WTC11 (cell line): ENCODE data around the gene CDC25B. TPM values are rescaled to one million over a fixed set of nuclear protein-coding genes. Genes with fewer than 3 reads are reported as not detected.

Experiments
- ATF1 ChIP-seq: sonication (generic); formaldehyde crosslinking; IDR thresholded peaks from 2 replicates; pipeline ENCODE4 v1.8.1; 2023; ENCODE audit warnings: mild to moderate bottlenecking, moderate library complexity, missing genetic modification reagents
- CDX4 ChIP-seq: fragments of 250-450 bp; sonication (Bioruptor Pico); IDR thresholded peaks from 2 replicates; pipeline ENCODE4 v1.9.0; 2021; ENCODE audit warnings: moderate library complexity, mild to moderate bottlenecking, inconsistent platforms, borderline replicate concordance
- CREB1 ChIP-seq: sonication (generic); formaldehyde crosslinking; IDR thresholded peaks from 2 replicates; pipeline ENCODE4 v1.8.0; 2023; ENCODE audit warnings: mild to moderate bottlenecking, missing genetic modification reagents
- CREM ChIP-seq: sonication (generic); formaldehyde crosslinking; IDR thresholded peaks from 2 replicates; pipeline ENCODE4 v1.8.1; 2022; ENCODE audit warnings: mild to moderate bottlenecking, missing genetic modification reagents, moderate library complexity
- ELF4 ChIP-seq: sonication (generic); formaldehyde crosslinking; IDR thresholded peaks from 2 replicates; pipeline ENCODE4 v1.8.1; 2022; ENCODE audit warnings: low read depth, mild to moderate bottlenecking, moderate library complexity, missing genetic modification reagents
- ERG ChIP-seq: fragments of 250-450 bp; sonication (Bioruptor Pico); IDR thresholded peaks from 2 replicates; pipeline ENCODE4 v1.8.0; 2021; ENCODE audit warnings: mild to moderate bottlenecking
- ETV6 ChIP-seq: sonication (generic); formaldehyde crosslinking; IDR thresholded peaks from 2 replicates; pipeline ENCODE4 v1.8.1; 2022; ENCODE audit warnings: mild to moderate bottlenecking, missing genetic modification reagents
- FOXJ3 ChIP-seq: sonication (generic); formaldehyde crosslinking; IDR thresholded peaks from 2 replicates; pipeline ENCODE4 v1.9.0; 2021; ENCODE audit warnings: missing genetic modification reagents, mild to moderate bottlenecking, borderline replicate concordance
- FOXP1 ChIP-seq: sonication (generic); formaldehyde crosslinking; IDR thresholded peaks from 2 replicates; pipeline ENCODE4 v1.8.0; 2022; ENCODE audit warnings: missing genetic modification reagents, mild to moderate bottlenecking, moderate library complexity, borderline replicate concordance
- GTF2I ChIP-seq: fragments of 250-450 bp; sonication (Bioruptor Pico); conservative IDR thresholded peaks from 2 replicates; pipeline ENCODE4 v1.4.0; 2021; ENCODE audit warnings: mild to moderate bottlenecking
- HMGA2 ChIP-seq: fragments of 250-450 bp; sonication (Bioruptor Pico); IDR thresholded peaks from 2 replicates; pipeline ENCODE4 v1.4.0; 2021; ENCODE audit warnings: mild to moderate bottlenecking, moderate library complexity
- HMGXB4 ChIP-seq: sonication (generic); formaldehyde crosslinking; IDR thresholded peaks from 2 replicates; pipeline ENCODE4 v1.8.1; 2023; ENCODE audit warnings: mild to moderate bottlenecking, moderate library complexity, missing genetic modification reagents
- IRF1 ChIP-seq: sonication (generic); formaldehyde crosslinking; IDR thresholded peaks from 2 replicates; pipeline ENCODE4 v1.8.0; 2023; ENCODE audit warnings: missing genetic modification reagents
- JUN ChIP-seq: sonication (generic); formaldehyde crosslinking; IDR thresholded peaks from 2 replicates; pipeline ENCODE4 v1.8.0; 2023; ENCODE audit warnings: mild to moderate bottlenecking, missing genetic modification reagents
- NFE2L1 ChIP-seq: sonication (generic); formaldehyde crosslinking; IDR thresholded peaks from 2 replicates; pipeline ENCODE4 v1.8.1; 2023; ENCODE audit warnings: missing genetic modification reagents
- OVOL2 ChIP-seq: fragments of 250-450 bp; sonication (Bioruptor Pico); IDR thresholded peaks from 2 replicates; pipeline ENCODE4 v1.9.0; 2021; ENCODE audit warnings: mild to moderate bottlenecking, borderline replicate concordance
- RELA ChIP-seq: sonication (generic); formaldehyde crosslinking; IDR thresholded peaks from 2 replicates; pipeline ENCODE4 v1.8.1; 2022; ENCODE audit warnings: missing genetic modification reagents, mild to moderate bottlenecking, borderline replicate concordance
- SMAD3 ChIP-seq: sonication (generic); formaldehyde crosslinking; IDR thresholded peaks from 2 replicates; pipeline ENCODE4 v1.8.0; 2022; ENCODE audit warnings: missing genetic modification reagents, mild to moderate bottlenecking, borderline replicate concordance
- SOX15 ChIP-seq: fragments of 250-450 bp; sonication (Bioruptor Pico); IDR thresholded peaks from 2 replicates; pipeline ENCODE4 v1.9.0; 2021; ENCODE audit warnings: mild to moderate bottlenecking
- TCF7 ChIP-seq: sonication (generic); formaldehyde crosslinking; IDR thresholded peaks from 2 replicates; pipeline ENCODE4 v1.8.0; 2022; ENCODE audit warnings: mild to moderate bottlenecking, low read depth, missing genetic modification reagents, moderate library complexity
- TEAD1 ChIP-seq: sonication (generic); formaldehyde crosslinking; IDR thresholded peaks from 2 replicates; pipeline ENCODE4 v1.8.0; 2022; ENCODE audit warnings: mild to moderate bottlenecking, missing genetic modification reagents
- USF1 ChIP-seq: sonication (generic); formaldehyde crosslinking; IDR thresholded peaks from 2 replicates; pipeline ENCODE4 v1.8.0; 2022; ENCODE audit warnings: mild to moderate bottlenecking, missing genetic modification reagents
- USF2 ChIP-seq: sonication (generic); formaldehyde crosslinking; IDR thresholded peaks from 2 replicates; pipeline ENCODE4 v1.8.1; 2023; ENCODE audit warnings: mild to moderate bottlenecking, missing genetic modification reagents, moderate library complexity
- ZBTB21 ChIP-seq: sonication (generic); formaldehyde crosslinking; IDR thresholded peaks from 2 replicates; pipeline ENCODE4 v1.8.1; 2023; ENCODE audit warnings: mild to moderate bottlenecking, missing genetic modification reagents, borderline replicate concordance
- ZNF219 ChIP-seq: sonication (generic); formaldehyde crosslinking; IDR thresholded peaks from 2 replicates; pipeline ENCODE4 v1.8.0; 2023; ENCODE audit warnings: missing genetic modification reagents, mild to moderate bottlenecking, borderline replicate concordance
- ZNF232 ChIP-seq: sonication (generic); formaldehyde crosslinking; IDR thresholded peaks from 2 replicates; pipeline ENCODE4 v1.8.0; 2022; ENCODE audit warnings: mild to moderate bottlenecking, missing genetic modification reagents
- ZNF281 ChIP-seq: sonication (generic); formaldehyde crosslinking; IDR thresholded peaks from 2 replicates; pipeline ENCODE4 v1.8.0; 2023; ENCODE audit warnings: mild to moderate bottlenecking, missing genetic modification reagents
- ZNF416 ChIP-seq: fragments of 250-450 bp; sonication (Bioruptor Pico); IDR thresholded peaks from 2 replicates; pipeline ENCODE4 v1.9.0; 2021; ENCODE audit warnings: mild to moderate bottlenecking, inconsistent platforms
- ZNF425 ChIP-seq: fragments of 250-450 bp; sonication (Bioruptor Pico); conservative IDR thresholded peaks from 2 replicates; pipeline ENCODE4 v1.9.0; 2021; ENCODE audit warnings: mild to moderate bottlenecking
- total RNA-seq: library from RNA; stranded (reverse); gene quantifications from 3 replicates; pipeline ENCODE4 v1.2.3, GENCODE V29; 2021

Gene CDC25B
- total RNA-seq, 1 experiment from 2014 or later = 37.4 TPM

- TF ChIP-seq FOXP1 (CRISPR knock-in tag) (peak; percentile 64; the same call in 1 of the 2 replicates), NFE2L1 (CRISPR knock-in tag) (no peak), ETV6 (CRISPR knock-in tag) (no peak), ZNF219 (CRISPR knock-in tag) (no peak), GTF2I (CRISPR knock-in tag) (no peak), ELF4 (no peak), CDX4 (CRISPR knock-in tag) (no peak), TCF7 (CRISPR knock-in tag) (no peak), CREB1 (CRISPR knock-in tag) (no peak), SOX15 (CRISPR knock-in tag) (no peak), ZNF416 (CRISPR knock-in tag) (0 out of 2 replicates have a peak, but pooled peaks have one; percentile 28), CREM (CRISPR knock-in tag) (no peak), FOXJ3 (CRISPR knock-in tag) (no peak), ATF1 (CRISPR knock-in tag) (no peak), ZNF425 (no peak), ZBTB21 (CRISPR knock-in tag) (no peak), ZNF281 (CRISPR knock-in tag) (no peak), ZNF232 (peak; percentile 31; the same call in 1 of the 2 replicates), USF1 (CRISPR knock-in tag) (peak; percentile 22), RELA (CRISPR knock-in tag) (no peak), ERG (CRISPR knock-in tag) (no peak), TEAD1 (peak; percentile 77; the same call in 1 of the 2 replicates), JUN (0 out of 2 replicates have a peak, but pooled peaks have one; percentile 54), HMGXB4 (no peak; the same call in 1 of the 2 replicates), USF2 (CRISPR knock-in tag) (peak; percentile 66; the same call in 1 of the 2 replicates), OVOL2 (CRISPR knock-in tag) (no peak), IRF1 (CRISPR knock-in tag) (no peak), SMAD3 (peak; percentile 66; the same call in 1 of the 2 replicates), HMGA2 (CRISPR knock-in tag) (no peak)
These were observed 50.8 kb downstream of the CDC25B start, which contains the start of gene MAVS (continued) for GRCh38 chr20:3846740-3847428.
